Activated CD8-positive, alpha-beta T cell treated with anti-CD3 and anti-CD28 coated beads for 36 hours (primary cell): ENCODE results near the gene BOK. TPM values are rescaled to one million over a fixed set of nuclear protein-coding genes. Genes with fewer than 3 reads are reported as not detected.

Experiments used
- ATAC-seq: fragments of 200-7000 bp; cut with Tn5 transposase; one replicate; pipeline ENCODE4 v1.10.0; 2021; ENCODE audit warnings: mild to moderate bottlenecking, moderate library complexity
- CTCF ChIA-PET: fragments of 350-600 bp; sonication (Branson Sonifier 250); formaldehyde crosslinking; loops from one replicate; lab custom pipeline; 2021; ENCODE audit warnings: antibody characterized with exemption; lab: Charles Lee
- POLR2A ChIA-PET: fragments of 350-600 bp; sonication (Branson Sonifier 250); formaldehyde crosslinking; loops from one replicate; lab custom pipeline; 2021; ENCODE audit warnings: antibody characterized with exemption; lab: Charles Lee
- DNase-seq: peaks from one replicate; pipeline ENCODE4 v3.0.0-alpha.2; 2020
- H3K27ac Mint-ChIP-seq: one replicate; pipeline ENCODE4 v1.8.0; 2021; ENCODE audit warnings: mild to moderate bottlenecking, mixed read lengths
- H3K27me3 Mint-ChIP-seq: one replicate; pipeline ENCODE4 v1.8.0; 2021; ENCODE audit warnings: mixed read lengths
- H3K36me3 Mint-ChIP-seq: one replicate; pipeline ENCODE4 v1.8.0; 2021; ENCODE audit warnings: low read depth, mixed read lengths
- H3K4me1 Mint-ChIP-seq: one replicate; pipeline ENCODE4 v1.8.0; 2021; ENCODE audit warnings: low read depth, mixed read lengths
- H3K4me3 Mint-ChIP-seq: one replicate; pipeline ENCODE4 v1.8.0; 2021; ENCODE audit warnings: mild to moderate bottlenecking, moderate library complexity, mixed read lengths
- H3K9me3 Mint-ChIP-seq: one replicate; pipeline ENCODE4 v1.8.0; 2021; ENCODE audit warnings: mixed read lengths
- CTCF ChIP-seq: fragments of 200-600 bp; IDR thresholded peaks from one replicate; pipeline ENCODE4 v1.8.0; 2022; ENCODE audit warnings: antibody characterized with exemption, mild to moderate bottlenecking
- intact Hi-C: fragments of 100-400 bp; cut with micrococcal nuclease; formaldehyde crosslinking; loops from one replicate; pipeline ENCODE4 v1.10.0; 2022
- total RNA-seq, 2 experiments: library from RNA; stranded (reverse); gene quantifications; one replicate each; pipeline ENCODE4 v1.2.3, GENCODE V29; 2021

Gene BOK
- total RNA-seq, 2 experiments from 2014 or later: 0.16 to 0.22 TPM

- Mint-ChIP-seq H3K27ac (no peak overlapping the region), H3K36me3 (peaks cover 31% of the 10 kb centered on the region)
- DNase-seq: peak; percentile 25
Observed at GRCh38 chr2:241598487-241598886, 39.9 kb downstream of the BOK start.

GRCh38 chr2:241599615-241600014 lies 41.1 kb downstream of the BOK start:
- ChIA-PET CTCF (interaction anchor here (1.9 kb wide), 1 partner anchor 11 kb away, joined by 6 read pairs; no protein-coding TSS in a partner anchor), POLR2A (no interaction called here)
- DNase-seq (no peak), ATAC-seq (no peak)
- intact Hi-C loops: no loop called here
- H3K27ac Mint-ChIP-seq: no peak overlapping the region
- no peak for TF ChIP-seq CTCF
- peaks cover 30% of the 10 kb centered on the region for H3K36me3 Mint-ChIP-seq
- H3K4me1 Mint-ChIP-seq: no peaks in the 10 kb centered on the region
- no peaks in the 10 kb centered on the region for H3K9me3 Mint-ChIP-seq
- no peaks in the 10 kb centered on the region for H3K27me3 Mint-ChIP-seq
- no peak overlapping the region for H3K4me3 Mint-ChIP-seq

More at GRCh38 chr2:241598487-241598886, 39.9 kb downstream of the BOK start:
- no peak overlapping the region for H3K4me3 Mint-ChIP-seq
- no peak for TF ChIP-seq CTCF
- no peaks in the 10 kb centered on the region for H3K9me3 Mint-ChIP-seq
- no peaks in the 10 kb centered on the region for H3K4me1 Mint-ChIP-seq
- intact Hi-C loops: no loop called here
- POLR2A ChIA-PET: interaction anchor here (0.8 to 1.3 kb wide), 3 partner anchors 78 to 215 kb away, joined by 3 to 4 read pairs (median 3); no protein-coding TSS in a partner anchor
- CTCF ChIA-PET: interaction anchor here (0.9 to 1.9 kb wide), 3 partner anchors 12 to 205 kb away, joined by 3 to 6 read pairs (median 3); no protein-coding TSS in a partner anchor
- no peaks in the 10 kb centered on the region for H3K27me3 Mint-ChIP-seq
- ATAC-seq: peak; percentile 42

GRCh38 chr2:241601841-241602240 lies 43.3 kb downstream of the BOK start:
- CTCF ChIA-PET: no interaction called here

GRCh38 chr2:241602720-241603119 lies 44.2 kb downstream of the BOK start:
- ChIA-PET CTCF (no interaction called here), POLR2A (no interaction called here)
- intact Hi-C loops: no loop called here
- Mint-ChIP-seq H3K4me3 (no peak overlapping the region), H3K27me3 (no peaks in the 10 kb centered on the region), H3K36me3 (peaks cover 22% of the 10 kb centered on the region), H3K4me1 (no peaks in the 10 kb centered on the region), H3K9me3 (no peaks in the 10 kb centered on the region), H3K27ac (no peak overlapping the region)
- no peak for DNase-seq
- no peak for ATAC-seq
- no peak for TF ChIP-seq CTCF

More at GRCh38 chr2:241601841-241602240, 43.3 kb downstream of the BOK start:
- no peak for TF ChIP-seq CTCF
- ATAC-seq (no peak), DNase-seq (no peak)
- intact Hi-C loops: no loop called here
- Mint-ChIP-seq H3K9me3 (no peaks in the 10 kb centered on the region), H3K36me3 (peaks cover 26% of the 10 kb centered on the region), H3K27ac (no peak overlapping the region), H3K27me3 (no peaks in the 10 kb centered on the region), H3K4me3 (no peak overlapping the region), H3K4me1 (no peaks in the 10 kb centered on the region)
- POLR2A ChIA-PET: no interaction called here

GRCh38 chr2:241603686-241604085 lies 45.1 kb downstream of the BOK start:
- DNase-seq: no peak
- CTCF ChIA-PET: no interaction called here
- Mint-ChIP-seq H3K4me1 (peaks cover 4% of the 10 kb centered on the region), H3K4me3 (no peak overlapping the region), H3K36me3 (peaks cover 25% of the 10 kb centered on the region), H3K9me3 (no peaks in the 10 kb centered on the region), H3K27ac (no peak overlapping the region), H3K27me3 (no peaks in the 10 kb centered on the region)
- no peak for TF ChIP-seq CTCF
- POLR2A ChIA-PET: no interaction called here
- intact Hi-C loops: no loop called here
- no peak for ATAC-seq
